ENCODE data around the gene GORASP2. TPM values are rescaled to one million over a fixed set of nuclear protein-coding genes. Genes with fewer than 3 reads are reported as not detected.

GORASP2 gene
- total RNA-seq, 2 donors from 2014 or later: 67.6 to 81.1 TPM

DNA sequence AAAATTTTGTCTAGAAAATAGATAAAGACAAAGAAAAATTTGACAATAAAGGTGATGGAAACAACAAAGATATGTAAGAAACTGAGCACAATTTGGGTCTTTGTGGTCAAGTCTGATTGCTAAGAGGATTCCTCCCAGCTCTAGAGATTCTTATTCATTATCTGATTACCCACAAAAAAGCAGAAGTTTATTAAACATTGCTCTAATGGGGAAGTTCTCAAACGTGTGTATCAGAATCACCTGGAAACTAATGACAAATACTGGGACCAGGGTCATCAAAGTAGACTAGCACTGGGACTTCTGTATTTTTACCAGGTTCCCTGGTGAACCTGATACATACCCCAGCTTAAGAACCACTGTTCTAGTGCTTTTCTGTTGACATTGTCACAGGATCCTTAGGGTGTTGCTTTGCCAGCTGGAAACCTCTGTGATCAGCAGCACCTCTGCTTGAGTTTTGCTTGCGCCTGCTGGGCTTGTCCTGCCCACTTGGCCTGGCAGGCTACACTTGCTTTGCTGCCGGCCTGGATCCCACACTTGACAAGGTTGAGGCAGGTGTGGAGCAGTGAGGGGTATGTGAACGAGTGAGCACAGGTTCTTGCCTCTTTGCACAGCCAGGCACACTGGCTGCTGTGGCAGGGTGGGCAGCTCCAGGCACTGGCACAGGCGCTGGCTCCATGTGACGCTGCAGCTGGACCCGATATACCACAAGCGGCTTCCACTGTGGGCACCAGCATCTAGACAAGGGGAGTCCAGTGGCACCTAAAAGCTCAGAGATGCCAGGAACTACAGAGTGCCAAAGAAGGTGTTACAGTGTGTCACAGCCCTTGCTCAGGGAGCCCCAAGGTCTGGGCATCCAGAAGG is 6.2 kb upstream of the GORASP2 start:
- intact Hi-C loops (cut with DNase I): no loop called here
- Histone ChIP-seq H3K4me3 (no peak overlapping the region), H3K27ac (peak overlapping the region in 1 of 2 donors; percentile 10), H3K36me3 (no peaks in the 10 kb centered on the region), H3K27me3 (replicated peaks; ENCODE audit: insufficient read depth) (no peaks in the 10 kb centered on the region), H3K4me1 (replicated peaks) (peaks cover 5% of the 10 kb centered on the region), H3K9me3 (no peaks in the 10 kb centered on the region)
- TF ChIP-seq POLR2AphosphoS5 (IDR thresholded peaks at IDR 0.05) (peak; percentile 84), POLR2A (IDR thresholded peaks at IDR 0.05) (no peak)
- TF ChIP-seq, protein P1, sequence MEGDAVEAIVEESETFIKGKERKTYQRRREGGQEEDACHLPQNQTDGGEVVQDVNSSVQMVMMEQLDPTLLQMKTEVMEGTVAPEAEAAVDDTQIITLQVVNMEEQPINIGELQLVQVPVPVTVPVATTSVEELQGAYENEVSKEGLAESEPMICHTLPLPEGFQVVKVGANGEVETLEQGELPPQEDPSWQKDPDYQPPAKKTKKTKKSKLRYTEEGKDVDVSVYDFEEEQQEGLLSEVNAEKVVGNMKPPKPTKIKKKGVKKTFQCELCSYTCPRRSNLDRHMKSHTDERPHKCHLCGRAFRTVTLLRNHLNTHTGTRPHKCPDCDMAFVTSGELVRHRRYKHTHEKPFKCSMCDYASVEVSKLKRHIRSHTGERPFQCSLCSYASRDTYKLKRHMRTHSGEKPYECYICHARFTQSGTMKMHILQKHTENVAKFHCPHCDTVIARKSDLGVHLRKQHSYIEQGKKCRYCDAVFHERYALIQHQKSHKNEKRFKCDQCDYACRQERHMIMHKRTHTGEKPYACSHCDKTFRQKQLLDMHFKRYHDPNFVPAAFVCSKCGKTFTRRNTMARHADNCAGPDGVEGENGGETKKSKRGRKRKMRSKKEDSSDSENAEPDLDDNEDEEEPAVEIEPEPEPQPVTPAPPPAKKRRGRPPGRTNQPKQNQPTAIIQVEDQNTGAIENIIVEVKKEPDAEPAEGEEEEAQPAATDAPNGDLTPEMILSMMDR (IDR thresholded peaks at IDR 0.05): no peak
- DNase-seq (ENCODE audit: low spot score): peak; percentile 68
- WGBS: 49% methylated on average over 8 of the region's 8 CpGs

DNA sequence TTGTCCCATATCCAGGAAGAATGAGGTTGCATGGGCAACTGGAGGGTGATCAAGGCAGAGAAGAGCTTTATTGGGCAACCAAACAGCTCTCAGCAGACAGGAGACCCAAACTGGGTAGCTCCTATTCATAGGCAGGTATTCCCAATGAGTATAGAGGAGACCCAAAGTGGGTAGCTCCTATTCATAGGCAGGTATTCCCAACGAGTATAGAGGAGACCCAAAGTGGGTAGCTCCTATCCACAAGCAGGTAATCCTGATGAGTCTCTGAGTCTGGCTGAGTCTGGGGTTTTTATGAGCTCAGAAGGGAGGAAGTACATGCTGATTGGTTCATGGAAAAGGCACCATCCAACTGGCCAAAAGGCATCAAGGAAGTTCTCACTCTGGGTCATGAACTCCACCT is 5.3 kb upstream of the GORASP2 start:
- Histone ChIP-seq H3K27ac (no peak overlapping the region), H3K4me3 (no peak overlapping the region), H3K27me3 (replicated peaks; ENCODE audit: insufficient read depth) (no peaks in the 10 kb centered on the region), H3K4me1 (replicated peaks) (peaks cover 5% of the 10 kb centered on the region), H3K36me3 (no peaks in the 10 kb centered on the region), H3K9me3 (no peaks in the 10 kb centered on the region)
- TF ChIP-seq, protein P1 (IDR thresholded peaks at IDR 0.05): no peak
- TF ChIP-seq POLR2A (IDR thresholded peaks at IDR 0.05): no peak
- no peak for TF ChIP-seq POLR2AphosphoS5 (IDR thresholded peaks at IDR 0.05)
- intact Hi-C loops (cut with DNase I): no loop called here
- WGBS: 91% methylated on average over 1 of the region's 1 CpG
- DNase-seq (ENCODE audit: low spot score): no peak

DNA sequence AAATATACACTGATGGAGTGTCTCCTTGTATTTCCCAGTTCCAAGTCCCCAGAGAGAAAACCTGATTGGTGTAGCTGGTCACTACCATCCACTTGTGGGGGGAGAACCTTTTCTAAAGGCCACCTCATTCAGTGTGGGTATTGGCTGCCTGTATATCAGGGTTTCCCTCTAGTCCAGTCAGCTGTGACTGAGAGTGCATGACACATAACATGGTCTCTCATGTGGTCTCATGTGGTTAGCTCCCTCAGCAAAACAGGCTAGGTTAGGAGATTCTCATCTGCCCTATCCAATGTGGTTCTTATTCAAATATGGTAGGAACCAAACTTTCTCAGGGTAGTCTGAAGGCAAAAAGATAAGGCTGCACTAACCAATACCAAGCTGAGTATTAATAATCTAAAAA is 4.1 kb upstream of the GORASP2 start:
- intact Hi-C loops (cut with DNase I): no loop called here
- H3K4me1 ChIP-seq (replicated peaks): peaks cover 5% of the 10 kb centered on the region
- H3K4me3 ChIP-seq: no peak overlapping the region
- H3K27ac ChIP-seq: no peak overlapping the region
- no peaks in the 10 kb centered on the region for H3K9me3 ChIP-seq
- H3K27me3 ChIP-seq (replicated peaks; ENCODE audit: insufficient read depth): no peaks in the 10 kb centered on the region
- H3K36me3 ChIP-seq: no peaks in the 10 kb centered on the region
- no peak for DNase-seq (ENCODE audit: low spot score)
- TF ChIP-seq POLR2A (IDR thresholded peaks at IDR 0.05): no peak
- no peak for TF ChIP-seq POLR2AphosphoS5 (IDR thresholded peaks at IDR 0.05)

DNA sequence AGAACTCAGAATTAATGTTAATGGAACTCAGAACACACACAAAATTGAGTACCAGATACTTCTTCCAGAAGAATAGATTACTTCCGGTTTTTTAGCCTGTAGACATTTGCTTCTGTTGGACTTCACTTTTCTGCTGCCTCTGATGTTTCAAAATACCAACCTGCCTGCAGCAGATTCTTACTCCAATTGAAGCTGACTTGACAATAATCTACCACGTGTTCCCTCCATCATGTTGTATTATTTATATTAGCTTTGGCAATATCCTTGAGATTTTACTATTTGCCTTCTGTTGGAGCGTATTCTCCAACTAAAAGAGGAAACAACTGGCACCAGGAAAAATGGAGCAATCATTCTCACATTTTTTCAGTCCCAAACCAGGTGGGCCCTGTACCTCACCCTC is 3.1 kb upstream of the GORASP2 start:
- TF ChIP-seq, protein P1 (IDR thresholded peaks at IDR 0.05): no peak
- TF ChIP-seq POLR2AphosphoS5 (IDR thresholded peaks at IDR 0.05): peak; percentile 57
- TF ChIP-seq POLR2A (IDR thresholded peaks at IDR 0.05): no peak
- H3K4me1 ChIP-seq (replicated peaks): peaks cover 5% of the 10 kb centered on the region
- no peak for DNase-seq (ENCODE audit: low spot score)
- H3K27me3 ChIP-seq (replicated peaks; ENCODE audit: insufficient read depth): no peaks in the 10 kb centered on the region
- WGBS: 65% methylated on average over 3 of the region's 3 CpGs
- H3K27ac ChIP-seq: no peak overlapping the region
- H3K9me3 ChIP-seq: no peaks in the 10 kb centered on the region
- intact Hi-C loops (cut with DNase I): no loop called here
- no peaks in the 10 kb centered on the region for H3K36me3 ChIP-seq
- no peak overlapping the region for H3K4me3 ChIP-seq

DNA sequence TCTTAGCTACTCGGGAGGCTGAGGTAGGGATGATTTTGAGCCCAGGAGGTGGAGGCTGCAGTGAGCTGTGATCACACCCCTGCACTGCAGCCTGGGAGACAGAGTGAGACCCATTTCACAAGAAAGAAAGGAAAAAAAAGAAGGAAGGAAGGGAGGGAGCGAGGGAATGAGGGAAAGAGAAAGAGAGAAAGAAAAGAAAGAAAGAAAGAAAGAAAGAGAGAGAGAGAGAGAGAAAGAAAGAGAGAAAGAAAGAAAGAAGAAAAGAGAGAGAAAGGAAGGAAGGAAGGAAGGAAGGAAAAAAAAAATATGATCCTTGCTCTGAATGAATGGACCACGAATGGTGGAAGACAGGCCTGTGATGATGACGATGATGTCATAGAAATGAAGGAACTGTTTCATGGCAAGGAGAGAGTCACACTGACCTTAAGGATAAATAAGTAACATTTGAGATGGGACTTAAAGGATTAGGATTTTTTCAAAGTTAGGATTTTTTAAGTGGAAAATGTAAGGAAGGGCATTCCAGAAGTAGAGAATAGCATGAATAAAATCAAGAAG is 2.2 kb upstream of the GORASP2 start:
- no peak overlapping the region for H3K4me3 ChIP-seq
- 94% methylated on average over 4 of the region's 4 CpGs for WGBS
- no peaks in the 10 kb centered on the region for H3K27me3 ChIP-seq (replicated peaks; ENCODE audit: insufficient read depth)
- intact Hi-C loops (cut with DNase I): no loop called here
- H3K4me1 ChIP-seq (replicated peaks): peaks cover 5% of the 10 kb centered on the region
- H3K9me3 ChIP-seq: no peaks in the 10 kb centered on the region
- no peak for DNase-seq (ENCODE audit: low spot score)
- TF ChIP-seq POLR2A (IDR thresholded peaks at IDR 0.05) (no peak), POLR2AphosphoS5 (IDR thresholded peaks at IDR 0.05) (no peak)
- TF ChIP-seq, protein P1 (IDR thresholded peaks at IDR 0.05): no peak
- H3K27ac ChIP-seq: no peak overlapping the region
- no peaks in the 10 kb centered on the region for H3K36me3 ChIP-seq
